Mesendoderm (in vitro differentiated cells): Measurements from ENCODE around the gene GASK1A.

Experiments used
- DNase-seq: peaks from one replicate; pipeline ENCODE4 v3.0.0; 2013
- H2AK5ac ChIP-seq: 2 replicates; pipeline ENCODE4 v1.6.1; 2013; ENCODE audit warnings: low read length, inconsistent platforms
- H2BK120ac ChIP-seq: 2 replicates; pipeline ENCODE4 v1.6.1; 2013; ENCODE audit warnings: low read depth, mild to moderate bottlenecking, low read length, moderate library complexity, mixed read lengths
- H2BK15ac ChIP-seq: replicated peaks from 2 replicates; pipeline ENCODE4 v1.6.1; 2013; ENCODE audit warnings: low read depth, mild to moderate bottlenecking, moderate library complexity
- H2BK5ac ChIP-seq: 2 replicates; pipeline ENCODE4 v1.6.1; 2013; ENCODE audit warnings: low read length, inconsistent platforms
- H3K18ac ChIP-seq: 2 replicates; pipeline ENCODE4 v1.6.1; 2013; ENCODE audit warnings: mild to moderate bottlenecking, low read length, mixed read lengths
- H3K23ac ChIP-seq: one replicate; pipeline ENCODE4 v1.6.1; 2013; ENCODE audit warnings: low read length
- H3K27ac ChIP-seq: 2 replicates; pipeline ENCODE4 v1.5.1; 2013; ENCODE audit warnings: low read depth, mild to moderate bottlenecking, inconsistent platforms, low read length, moderate library complexity
- H3K27me3 ChIP-seq: 2 replicates; pipeline ENCODE4 v1.6.1; 2013; ENCODE audit warnings: low read length, control low read depth, mild to moderate bottlenecking, inconsistent platforms; ENCODE audit not compliant: insufficient read depth, poor library complexity
- H3K36me3 ChIP-seq: 2 replicates; pipeline ENCODE4 v1.6.1; 2013; ENCODE audit warnings: low read length, inconsistent platforms; ENCODE audit not compliant: control insufficient read depth, insufficient read depth
- H3K4ac ChIP-seq: one replicate; pipeline ENCODE4 v1.6.1; 2013; ENCODE audit warnings: low read depth, mild to moderate bottlenecking, low read length, moderate library complexity
- H3K4me1 ChIP-seq: 2 replicates; pipeline ENCODE4 v1.6.1; 2013; ENCODE audit warnings: low read depth, low read length, inconsistent platforms; ENCODE audit not compliant: control insufficient read depth
- H3K4me2 ChIP-seq: 2 replicates; pipeline ENCODE4 v1.6.1; 2013; ENCODE audit warnings: low read length
- H3K4me3 ChIP-seq: 2 replicates; pipeline ENCODE4 v1.5.1; 2013; ENCODE audit warnings: mild to moderate bottlenecking, low read length
- H3K56ac ChIP-seq: one replicate; pipeline ENCODE4 v1.6.1; 2013; ENCODE audit warnings: low read length
- H3K79me1 ChIP-seq: 2 replicates; pipeline ENCODE4 v1.6.1; 2013; ENCODE audit warnings: low read length, inconsistent platforms
- H3K79me2 ChIP-seq: 2 replicates; pipeline ENCODE4 v1.6.1; 2013; ENCODE audit warnings: mild to moderate bottlenecking, low read length; ENCODE audit not compliant: control insufficient read depth, insufficient read depth
- H3K9ac ChIP-seq: 2 replicates; pipeline ENCODE4 v1.6.1; 2013; ENCODE audit warnings: low read length, inconsistent platforms
- H4K5ac ChIP-seq: one replicate; pipeline ENCODE4 v1.6.1; 2013; ENCODE audit warnings: low read length
- H4K8ac ChIP-seq: one replicate; pipeline ENCODE4 v1.6.1; 2013; ENCODE audit warnings: low read depth, mild to moderate bottlenecking, control low read depth, low read length, moderate library complexity
- WGBS: extraction: QIAGEN DNeasy Blood & Tissue Kit; methylation state at CpG from one replicate; pipeline ENCODE4 v1.1.7; 2013; ENCODE audit warnings: low lambda C conversion rate, missing lambda C conversion rate; ENCODE audit not compliant: insufficient coverage; ENCODE audit errors: extremely low coverage; 5-methylcytosine and 5-hydroxymethylcytosine counted together

GASK1A gene

DNA sequence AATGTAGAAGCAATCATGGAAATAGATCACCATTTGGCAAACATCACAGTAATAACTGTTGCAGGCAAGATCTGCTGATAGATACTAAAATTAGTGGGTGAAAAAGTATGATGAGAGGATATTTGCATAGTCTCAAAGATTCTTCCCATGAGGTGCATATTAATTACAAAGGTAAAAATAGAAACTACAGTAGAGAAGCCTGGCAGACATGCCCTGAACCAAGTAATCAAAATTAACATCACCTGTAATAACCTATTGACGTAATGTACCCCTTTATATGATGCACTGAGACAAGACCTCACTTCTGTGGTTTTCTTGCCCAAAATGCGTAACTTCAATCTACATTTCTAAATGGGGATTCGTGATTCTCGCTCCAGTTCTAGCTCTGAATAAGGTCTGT, 112.4 kb downstream of the GASK1A start:
- no peaks in the 10 kb centered on the region for H3K27me3 ChIP-seq
- no peak overlapping the region for H3K4ac ChIP-seq
- no peak overlapping the region for H3K27ac ChIP-seq
- no peaks in the 10 kb centered on the region for H3K4me1 ChIP-seq
- H3K9ac ChIP-seq: no peak overlapping the region
- H3K56ac ChIP-seq: no peak overlapping the region
- H3K23ac ChIP-seq: no peak overlapping the region
- no peak overlapping the region for H3K4me2 ChIP-seq
- no peaks in the 10 kb centered on the region for H3K79me2 ChIP-seq
- no CpG with 5 or more reads among the region's 4 CpGs for WGBS
- no peak overlapping the region for H2BK120ac ChIP-seq
- no peak overlapping the region for H2BK5ac ChIP-seq
- no peak for DNase-seq
- no peaks in the 10 kb centered on the region for H3K79me1 ChIP-seq
- H4K8ac ChIP-seq: no peak overlapping the region
- H2AK5ac ChIP-seq: no peak overlapping the region
- H4K5ac ChIP-seq: no peak overlapping the region
- H3K18ac ChIP-seq: no peak overlapping the region
- H2BK15ac ChIP-seq: no peak overlapping the region
- H3K4me3 ChIP-seq: no peak overlapping the region
- no peaks in the 10 kb centered on the region for H3K36me3 ChIP-seq

DNA sequence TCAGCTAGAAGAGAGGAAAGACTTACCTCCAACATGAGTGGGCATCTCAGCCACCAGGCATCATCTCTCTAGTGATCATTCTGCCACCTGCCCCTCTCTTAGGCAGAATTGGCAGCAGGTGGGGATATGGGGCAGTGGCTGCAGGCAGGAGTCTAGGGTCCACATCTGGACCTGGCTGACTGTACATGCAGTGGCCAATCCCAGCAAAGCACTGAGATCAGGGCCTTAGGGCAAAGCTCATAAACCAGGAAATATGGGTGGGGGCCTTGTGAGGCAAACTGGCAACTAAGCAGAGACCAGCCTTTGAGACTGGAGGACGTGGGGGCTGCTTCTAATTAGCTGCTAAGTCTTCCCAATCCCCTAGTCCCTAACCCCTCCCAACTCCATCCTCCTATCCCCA, 113.9 kb downstream of the GASK1A start:
- H3K27me3 ChIP-seq: no peaks in the 10 kb centered on the region
- DNase-seq: no peak
- H2BK5ac ChIP-seq: no peak overlapping the region
- no peaks in the 10 kb centered on the region for H3K36me3 ChIP-seq
- no peak overlapping the region for H3K4ac ChIP-seq
- no peak overlapping the region for H3K27ac ChIP-seq
- no peaks in the 10 kb centered on the region for H3K79me1 ChIP-seq
- H3K18ac ChIP-seq: no peak overlapping the region
- no CpG with 5 or more reads among the region's 1 CpG for WGBS
- H3K56ac ChIP-seq: no peak overlapping the region
- no peak overlapping the region for H4K5ac ChIP-seq
- H3K4me3 ChIP-seq: no peak overlapping the region
- H3K4me2 ChIP-seq: no peak overlapping the region
- H2BK15ac ChIP-seq: no peak overlapping the region
- no peak overlapping the region for H3K9ac ChIP-seq
- H3K23ac ChIP-seq: no peak overlapping the region
- H2BK120ac ChIP-seq: no peak overlapping the region
- no peak overlapping the region for H2AK5ac ChIP-seq
- no peak overlapping the region for H4K8ac ChIP-seq
- no peaks in the 10 kb centered on the region for H3K4me1 ChIP-seq
- H3K79me2 ChIP-seq: no peaks in the 10 kb centered on the region

DNA sequence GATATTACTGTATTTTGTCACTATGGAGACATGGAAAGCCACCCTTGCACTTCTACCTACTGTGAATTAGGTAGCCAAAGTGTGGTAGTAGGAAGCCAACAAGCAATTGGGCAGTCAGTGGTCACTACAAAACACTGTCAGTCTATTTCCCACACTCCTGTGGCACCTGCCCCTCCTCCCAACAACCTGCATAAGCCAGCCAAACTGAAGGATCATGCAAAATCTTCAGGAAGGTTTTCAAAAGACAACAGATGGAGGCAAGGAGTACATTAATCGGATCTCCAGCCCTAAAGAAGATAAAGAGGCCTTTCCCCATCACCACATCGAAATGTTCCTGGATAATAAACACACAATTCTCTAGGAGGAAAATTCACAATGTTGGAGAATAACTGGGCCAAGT, 114.9 kb downstream of the GASK1A start:
- Histone ChIP-seq H3K27ac (no peak overlapping the region), H3K79me1 (no peaks in the 10 kb centered on the region), H3K79me2 (no peaks in the 10 kb centered on the region), H3K36me3 (no peaks in the 10 kb centered on the region), H4K5ac (no peak overlapping the region), H2AK5ac (no peak overlapping the region), H3K4ac (no peak overlapping the region), H3K4me1 (no peaks in the 10 kb centered on the region), H4K8ac (no peak overlapping the region), H3K18ac (no peak overlapping the region), H2BK5ac (no peak overlapping the region), H3K4me2 (no peak overlapping the region), H3K23ac (no peak overlapping the region), H3K9ac (no peak overlapping the region), H3K56ac (no peak overlapping the region), H2BK120ac (no peak overlapping the region), H3K4me3 (no peak overlapping the region), H2BK15ac (no peak overlapping the region), H3K27me3 (no peaks in the 10 kb centered on the region)
- WGBS: no CpG with 5 or more reads among the region's 2 CpGs
- no peak for DNase-seq

GRCh38 chr3:43094381-43094780, 115.3 kb downstream of the GASK1A start:
- H2BK15ac ChIP-seq: no peak overlapping the region
- no peaks in the 10 kb centered on the region for H3K79me1 ChIP-seq
- no peak overlapping the region for H3K56ac ChIP-seq
- DNase-seq: no peak
- H3K27me3 ChIP-seq: no peaks in the 10 kb centered on the region
- no peak overlapping the region for H4K8ac ChIP-seq
- no peak overlapping the region for H4K5ac ChIP-seq
- H2AK5ac ChIP-seq: no peak overlapping the region
- no peak overlapping the region for H3K4me2 ChIP-seq
- H3K23ac ChIP-seq: no peak overlapping the region
- no peak overlapping the region for H3K18ac ChIP-seq
- WGBS: no CpG with 5 or more reads among the region's 2 CpGs
- no peak overlapping the region for H2BK120ac ChIP-seq
- H3K9ac ChIP-seq: no peak overlapping the region
- no peak overlapping the region for H3K27ac ChIP-seq
- H2BK5ac ChIP-seq: no peak overlapping the region
- H3K4ac ChIP-seq: no peak overlapping the region
- H3K79me2 ChIP-seq: no peaks in the 10 kb centered on the region
- no peaks in the 10 kb centered on the region for H3K36me3 ChIP-seq
- no peaks in the 10 kb centered on the region for H3K4me1 ChIP-seq
- no peak overlapping the region for H3K4me3 ChIP-seq

GRCh38 chr3:43094851-43095250, 115.7 kb downstream of the GASK1A start:
- H3K27ac ChIP-seq: no peak overlapping the region
- H3K36me3 ChIP-seq: no peaks in the 10 kb centered on the region
- H3K79me2 ChIP-seq: no peaks in the 10 kb centered on the region
- H3K4ac ChIP-seq: no peak overlapping the region
- no peak overlapping the region for H4K5ac ChIP-seq
- no peak overlapping the region for H2BK15ac ChIP-seq
- no peaks in the 10 kb centered on the region for H3K79me1 ChIP-seq
- H2BK120ac ChIP-seq: no peak overlapping the region
- DNase-seq: no peak
- H3K4me2 ChIP-seq: no peak overlapping the region
- no peak overlapping the region for H3K23ac ChIP-seq
- no peak overlapping the region for H3K56ac ChIP-seq
- no peak overlapping the region for H2AK5ac ChIP-seq
- no peaks in the 10 kb centered on the region for H3K4me1 ChIP-seq
- no peak overlapping the region for H3K18ac ChIP-seq
- no peak overlapping the region for H4K8ac ChIP-seq
- no peak overlapping the region for H2BK5ac ChIP-seq
- no peak overlapping the region for H3K9ac ChIP-seq
- no peaks in the 10 kb centered on the region for H3K27me3 ChIP-seq
- H3K4me3 ChIP-seq: no peak overlapping the region
- WGBS: no CpG with 5 or more reads among the region's 4 CpGs

DNA sequence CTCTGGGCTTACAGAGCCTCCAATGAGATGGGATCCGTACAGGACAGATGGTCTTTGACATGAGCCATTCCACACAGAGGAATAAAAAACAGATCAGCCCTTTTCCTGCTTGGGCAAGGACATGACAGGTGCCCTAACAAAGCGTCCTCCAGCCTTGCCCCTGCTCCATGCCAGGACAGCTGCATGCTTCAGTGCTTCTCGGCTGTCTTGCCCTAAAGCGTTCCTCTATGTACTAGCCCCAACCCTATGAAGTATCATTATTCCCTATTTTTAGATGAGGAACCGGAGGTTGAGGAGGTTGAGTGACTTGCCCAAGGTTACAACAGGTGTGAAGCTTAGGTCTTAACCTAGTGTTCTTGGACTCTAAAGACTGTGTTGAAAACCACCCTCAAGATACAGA, 116.3 kb downstream of the GASK1A start:
- DNase-seq: no peak

More for the DNA sequence above, 116.3 kb downstream of the GASK1A start:
- Histone ChIP-seq H3K4me2 (no peak overlapping the region), H3K56ac (no peak overlapping the region), H3K36me3 (no peaks in the 10 kb centered on the region), H3K27ac (no peak overlapping the region), H3K27me3 (no peaks in the 10 kb centered on the region), H3K23ac (no peak overlapping the region), H2BK120ac (no peak overlapping the region), H2BK15ac (no peak overlapping the region), H3K4ac (no peak overlapping the region), H2AK5ac (no peak overlapping the region), H4K8ac (no peak overlapping the region), H3K79me1 (no peaks in the 10 kb centered on the region), H4K5ac (no peak overlapping the region), H3K4me1 (no peaks in the 10 kb centered on the region), H3K9ac (no peak overlapping the region), H3K4me3 (no peak overlapping the region), H2BK5ac (no peak overlapping the region), H3K79me2 (no peaks in the 10 kb centered on the region), H3K18ac (no peak overlapping the region)
- no CpG with 5 or more reads among the region's 5 CpGs for WGBS
